Suprapubic skin (tissue), 3 donors: Measurements from ENCODE around the gene MIER2.

Source experiments
- CTCF ChIP-seq, 2 donors: fragments of 200-600 bp in 1 of 2; fragments of 450-650 bp in 1 of 2; sonication (generic) in 1 of 2; IDR thresholded peaks; one replicate each; pipeline ENCODE4 v1.5.1; 2016 to 2019; ENCODE audit warnings: antibody characterized with exemption in 2 of 2, mild to moderate bottlenecking in 1 of 2, moderate library complexity in 1 of 2
- POLR2AphosphoS5 ChIP-seq, 3 donors: sonication (generic); formaldehyde crosslinking; IDR thresholded peaks; one replicate each; pipeline ENCODE4 v1.6.1; 2017; ENCODE audit warnings: antibody characterized with exemption in 3 of 3

GRCh38 chr19:305240-306150 is 39.1 kb downstream of the MIER2 start:
- no peak for TF ChIP-seq POLR2AphosphoS5 (IDR thresholded peaks at IDR 0.05)
- TF ChIP-seq CTCF (IDR thresholded peaks at IDR 0.05), result no peak
